HuH-7.5 (cell line): ENCODE results near the gene VWA7.
"Not testable (repeated sequence)": the region's sequence is repeated elsewhere in the genome, so short reads cannot be mapped to it uniquely, and the experiment has no call there.

Source experiments
- DNase-seq: peaks from one replicate; pipeline ENCODE4 v3.0.0; 2011; ENCODE audit warnings: low spot score

Gene VWA7

GRCh38 chr6:31776989-31777666 is at the start of gene VWA7:
VWA7 (minus strand) TSS chr6:31777328; CDS start chr6:31776779, 549 bp downstream.
- DNase-seq: peak; percentile 81

GRCh38 chr6:31826793-31827285 is 49.7 kb upstream of the VWA7 start:
- DNase-seq: no peak

- DNase-seq: no peak
Observed at GRCh38 chr6:31825553-31825952, 48.4 kb upstream of the VWA7 start.

GRCh38 chr6:31823592-31824196 is 46.6 kb upstream of the VWA7 start:
- not testable (repeated sequence) for DNase-seq

- DNase-seq: peak; percentile 45
Observed at GRCh38 chr6:31822036-31822821, 45.1 kb upstream of the VWA7 start.

GRCh38 chr6:31821301-31822035 is 44.3 kb upstream of the VWA7 start:
- DNase-seq: peak; percentile 32

GRCh38 chr6:31820399-31820798 is 43.3 kb upstream of the VWA7 start:
- DNase-seq: not testable (repeated sequence)

- DNase-seq: no peak
Observed at GRCh38 chr6:31819871-31820299, 42.8 kb upstream of the VWA7 start.

- not testable (repeated sequence) for DNase-seq
Observed at GRCh38 chr6:31817929-31818511, 40.9 kb upstream of the VWA7 start.

GRCh38 chr6:31817133-31817928 is 40.2 kb upstream of the VWA7 start:
- not testable (repeated sequence) for DNase-seq

- DNase-seq: peak; percentile 95
Observed at GRCh38 chr6:31815025-31815838, 38.1 kb upstream of the VWA7 start, which contains the start of the genes HSPA1A and HSPA1L. HSPA1A (plus strand) TSS chr6:31815543; CDS start chr6:31815757, 214 bp downstream. HSPA1L (minus strand) TSS chr6:31815283; CDS start chr6:31811972, 3,311 bp downstream.

GRCh38 chr6:31814677-31815024 is 37.5 kb upstream of the VWA7 start:
- DNase-seq: peak; percentile 57

GRCh38 chr6:31813465-31813849 is 36.3 kb upstream of the VWA7 start:
- no peak for DNase-seq

GRCh38 chr6:31811645-31812044 is 34.5 kb upstream of the VWA7 start:
- no peak for DNase-seq

- not testable (repeated sequence) for DNase-seq
Observed at GRCh38 chr6:31808599-31808998, 31.5 kb upstream of the VWA7 start.

- peak; percentile 93 for DNase-seq
Observed at GRCh38 chr6:31806470-31807272, 29.5 kb upstream of the VWA7 start, which contains the start of gene LSM2. LSM2 (minus strand) TSS chr6:31806966; CDS start chr6:31806757, 209 bp downstream.

GRCh38 chr6:31805939-31806469 is 28.9 kb upstream of the VWA7 start:
- DNase-seq: no peak
